ENCODE measurements around the gene ZNF438. TPM values are rescaled to one million over a fixed set of nuclear protein-coding genes. Genes with fewer than 3 reads are reported as not detected.
"Not testable (repeated sequence)": the region's sequence is repeated elsewhere in the genome, so short reads cannot be mapped to it uniquely, and the experiment has no call there.

ZNF438 gene
- total RNA-seq, 2 donors from 2014 or later, result 1.5 to 10.1 TPM

DNA sequence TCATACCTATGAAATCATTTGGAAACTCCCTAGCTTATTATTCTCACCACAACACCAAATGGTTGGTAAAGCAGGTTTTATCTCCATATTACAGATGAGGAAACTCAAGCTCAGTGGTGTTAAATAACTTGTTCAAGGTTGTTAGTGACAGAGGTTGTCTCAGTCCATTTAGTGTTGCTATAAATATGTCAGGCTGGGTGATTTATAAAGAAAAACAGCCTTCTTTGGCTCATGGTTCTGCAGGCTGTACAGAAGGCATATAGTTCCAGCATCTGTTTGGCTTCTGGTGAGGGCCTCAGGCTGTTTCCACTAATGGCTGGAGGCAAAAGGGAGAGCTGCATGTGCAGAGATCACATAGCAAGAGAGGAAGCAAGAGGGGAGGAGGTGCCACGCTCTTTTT lies 96.6 kb downstream of the ZNF438 start:
- WGBS, result 94% methylated on average over 1 of the region's 1 CpG
- Histone ChIP-seq H3K9me3 (no peaks in the 10 kb centered on the region), H3K27me3 (replicated peaks; ENCODE audit: insufficient read depth) (no peaks in the 10 kb centered on the region), H3K36me3 (no peaks in the 10 kb centered on the region), H3K4me3 (no peak overlapping the region), H3K4me1 (replicated peaks) (no peaks in the 10 kb centered on the region), H3K27ac (no peak overlapping the region)
- no peak for TF ChIP-seq POLR2AphosphoS5 (IDR thresholded peaks at IDR 0.05)
- TF ChIP-seq CTCF (IDR thresholded peaks at IDR 0.05), result no peak
- TF ChIP-seq POLR2A (IDR thresholded peaks at IDR 0.05), result no peak
- intact Hi-C loops (cut with DNase I), result no loop called here
- no peak for DNase-seq (ENCODE audit: low spot score)

GRCh38 chr10:30931094-30931493 lies 100.6 kb downstream of the ZNF438 start:
- Histone ChIP-seq H3K4me3 (no peak overlapping the region), H3K4me1 (replicated peaks) (no peaks in the 10 kb centered on the region), H3K9me3 (no peaks in the 10 kb centered on the region), H3K36me3 (no peaks in the 10 kb centered on the region), H3K27ac (no peak overlapping the region), H3K27me3 (replicated peaks; ENCODE audit: insufficient read depth) (no peaks in the 10 kb centered on the region)
- no peak for TF ChIP-seq CTCF (IDR thresholded peaks at IDR 0.05)
- TF ChIP-seq POLR2AphosphoS5 (IDR thresholded peaks at IDR 0.05), result no peak
- no peak for TF ChIP-seq POLR2A (IDR thresholded peaks at IDR 0.05)
- intact Hi-C loops (cut with DNase I), result no loop called here
- no peak for DNase-seq (ENCODE audit: low spot score)

GRCh38 chr10:30929901-30930520 lies 101.7 kb downstream of the ZNF438 start:
- Histone ChIP-seq H3K4me1 (replicated peaks) (no peaks in the 10 kb centered on the region), H3K27ac (no peak overlapping the region), H3K4me3 (no peak overlapping the region), H3K27me3 (replicated peaks; ENCODE audit: insufficient read depth) (no peaks in the 10 kb centered on the region), H3K36me3 (no peaks in the 10 kb centered on the region), H3K9me3 (no peaks in the 10 kb centered on the region)
- TF ChIP-seq POLR2A (IDR thresholded peaks at IDR 0.05), result no peak
- TF ChIP-seq POLR2AphosphoS5 (IDR thresholded peaks at IDR 0.05), result no peak
- TF ChIP-seq CTCF (IDR thresholded peaks at IDR 0.05), result no peak
- DNase-seq (ENCODE audit: low spot score), result no peak
- intact Hi-C loops (cut with DNase I), result no loop called here
- WGBS, result 98% methylated on average over 16 of the region's 23 CpGs

GRCh38 chr10:30929311-30929729 lies 102.3 kb downstream of the ZNF438 start:
- H3K27me3 ChIP-seq (replicated peaks; ENCODE audit: insufficient read depth); DNase-seq (ENCODE audit: low spot score); intact Hi-C loops (cut with DNase I); H3K9me3 ChIP-seq; H3K4me3 ChIP-seq; H3K4me1 ChIP-seq (replicated peaks); H3K27ac ChIP-seq; H3K36me3 ChIP-seq: not testable (repeated sequence)
- WGBS, result 84% methylated on average over 10 of the region's 10 CpGs

DNA sequence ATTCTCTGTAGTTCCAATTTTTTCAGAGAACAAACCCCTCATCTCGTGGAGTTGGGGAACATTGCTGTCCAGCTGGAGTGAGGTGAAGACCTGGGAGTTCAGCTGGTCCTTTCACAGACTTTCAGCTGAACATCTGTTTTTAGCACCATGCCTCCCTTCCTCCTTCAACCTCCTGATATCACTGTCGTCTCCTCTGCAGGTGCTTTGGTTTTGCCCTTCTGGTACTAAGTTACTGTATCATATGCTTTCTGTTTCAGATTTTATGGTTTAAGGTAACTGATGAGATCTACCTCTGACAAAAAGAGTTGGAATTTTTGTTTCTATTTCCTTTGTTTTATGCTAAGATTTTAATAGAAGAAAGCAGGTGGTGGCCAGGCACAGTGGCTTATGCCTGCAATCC lies 102.9 kb downstream of the ZNF438 start:
- 93% methylated on average over 2 of the region's 2 CpGs for WGBS
- H3K27ac ChIP-seq, result no peak overlapping the region
- intact Hi-C loops (cut with DNase I), result no loop called here
- H3K4me3 ChIP-seq, result no peak overlapping the region
- no peak for DNase-seq (ENCODE audit: low spot score)
- H3K9me3 ChIP-seq, result no peaks in the 10 kb centered on the region
- H3K27me3 ChIP-seq (replicated peaks; ENCODE audit: insufficient read depth), result no peaks in the 10 kb centered on the region
- no peaks in the 10 kb centered on the region for H3K36me3 ChIP-seq
- no peak for TF ChIP-seq CTCF (IDR thresholded peaks at IDR 0.05)
- TF ChIP-seq POLR2A (IDR thresholded peaks at IDR 0.05), result no peak
- no peak for TF ChIP-seq POLR2AphosphoS5 (IDR thresholded peaks at IDR 0.05)
- H3K4me1 ChIP-seq (replicated peaks), result no peaks in the 10 kb centered on the region

Data from prostate gland (tissue), 2 donors.